Measurements from ENCODE around the gene LINGO3. TPM values are rescaled to one million over a fixed set of nuclear protein-coding genes. Genes with fewer than 3 reads are reported as not detected.

LINGO3 gene
- total RNA-seq, 2 donors from 2014 or later = not detected

DNA sequence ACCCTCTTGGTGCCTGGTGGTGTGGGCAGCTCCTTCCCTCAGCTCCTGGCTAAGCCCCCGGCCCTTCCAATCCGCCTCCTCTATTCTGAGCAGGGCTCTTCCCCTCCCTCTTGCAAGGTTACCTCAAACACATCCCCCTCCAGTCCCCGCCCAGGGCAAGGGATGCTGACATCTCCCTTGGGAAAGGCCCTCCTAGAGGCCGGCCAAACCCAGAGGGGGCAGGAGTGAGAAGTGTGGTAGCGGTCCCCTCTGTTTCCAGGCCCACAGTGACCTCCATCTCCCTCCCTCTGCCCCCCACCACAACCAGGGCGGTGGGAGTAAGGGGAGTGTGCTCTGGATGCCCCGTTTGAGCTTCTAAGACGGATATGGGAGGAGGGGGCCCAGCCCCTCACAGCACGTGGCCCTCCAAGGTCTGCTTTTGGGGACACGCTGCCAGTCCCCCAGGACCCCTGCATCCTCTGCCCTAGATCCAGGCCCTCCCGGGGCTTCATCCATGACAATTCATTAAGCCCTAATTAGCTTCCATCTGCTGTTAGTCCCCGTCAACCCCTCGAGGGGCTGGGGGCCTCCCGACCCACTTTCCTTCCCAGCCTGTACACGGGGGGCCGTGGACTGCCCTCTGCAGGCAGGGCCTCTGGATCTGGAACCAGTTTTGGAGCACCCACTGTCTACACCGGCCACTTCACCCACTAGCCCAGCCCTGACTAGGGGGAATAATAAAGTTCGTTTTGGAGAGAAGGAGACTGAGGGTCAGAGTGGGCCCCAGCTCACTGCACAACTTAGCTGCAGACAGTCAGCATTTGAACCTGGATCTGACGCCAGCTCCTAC, 2.3 kb downstream of the LINGO3 start:
- TF ChIP-seq POLR2A (IDR thresholded peaks at IDR 0.05) = no peak
- TF ChIP-seq, protein P1, sequence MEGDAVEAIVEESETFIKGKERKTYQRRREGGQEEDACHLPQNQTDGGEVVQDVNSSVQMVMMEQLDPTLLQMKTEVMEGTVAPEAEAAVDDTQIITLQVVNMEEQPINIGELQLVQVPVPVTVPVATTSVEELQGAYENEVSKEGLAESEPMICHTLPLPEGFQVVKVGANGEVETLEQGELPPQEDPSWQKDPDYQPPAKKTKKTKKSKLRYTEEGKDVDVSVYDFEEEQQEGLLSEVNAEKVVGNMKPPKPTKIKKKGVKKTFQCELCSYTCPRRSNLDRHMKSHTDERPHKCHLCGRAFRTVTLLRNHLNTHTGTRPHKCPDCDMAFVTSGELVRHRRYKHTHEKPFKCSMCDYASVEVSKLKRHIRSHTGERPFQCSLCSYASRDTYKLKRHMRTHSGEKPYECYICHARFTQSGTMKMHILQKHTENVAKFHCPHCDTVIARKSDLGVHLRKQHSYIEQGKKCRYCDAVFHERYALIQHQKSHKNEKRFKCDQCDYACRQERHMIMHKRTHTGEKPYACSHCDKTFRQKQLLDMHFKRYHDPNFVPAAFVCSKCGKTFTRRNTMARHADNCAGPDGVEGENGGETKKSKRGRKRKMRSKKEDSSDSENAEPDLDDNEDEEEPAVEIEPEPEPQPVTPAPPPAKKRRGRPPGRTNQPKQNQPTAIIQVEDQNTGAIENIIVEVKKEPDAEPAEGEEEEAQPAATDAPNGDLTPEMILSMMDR (IDR thresholded peaks at IDR 0.05) = no peak
- intact Hi-C loops (cut with DNase I) = no loop called here
- no peaks in the 10 kb centered on the region for H3K36me3 ChIP-seq (replicated peaks in 1 of 2; ENCODE audit: insufficient read depth in 1 of 2, low read depth in 2 of 2)
- H3K27me3 ChIP-seq = peaks cover 0 to 11% of the 10 kb centered on the region in 2 donors
- H3K9me3 ChIP-seq = no peaks in the 10 kb centered on the region
- WGBS, 2 donors = 77 to 88% methylated on average over 18 to 19 of the region's 19 CpGs
- DNase-seq (no peak), ATAC-seq (no peak)
- peaks cover 16% of the 10 kb centered on the region for H3K4me1 ChIP-seq
- no peak overlapping the region for H3K4me3 ChIP-seq
- no peak overlapping the region for H3K27ac ChIP-seq

DNA sequence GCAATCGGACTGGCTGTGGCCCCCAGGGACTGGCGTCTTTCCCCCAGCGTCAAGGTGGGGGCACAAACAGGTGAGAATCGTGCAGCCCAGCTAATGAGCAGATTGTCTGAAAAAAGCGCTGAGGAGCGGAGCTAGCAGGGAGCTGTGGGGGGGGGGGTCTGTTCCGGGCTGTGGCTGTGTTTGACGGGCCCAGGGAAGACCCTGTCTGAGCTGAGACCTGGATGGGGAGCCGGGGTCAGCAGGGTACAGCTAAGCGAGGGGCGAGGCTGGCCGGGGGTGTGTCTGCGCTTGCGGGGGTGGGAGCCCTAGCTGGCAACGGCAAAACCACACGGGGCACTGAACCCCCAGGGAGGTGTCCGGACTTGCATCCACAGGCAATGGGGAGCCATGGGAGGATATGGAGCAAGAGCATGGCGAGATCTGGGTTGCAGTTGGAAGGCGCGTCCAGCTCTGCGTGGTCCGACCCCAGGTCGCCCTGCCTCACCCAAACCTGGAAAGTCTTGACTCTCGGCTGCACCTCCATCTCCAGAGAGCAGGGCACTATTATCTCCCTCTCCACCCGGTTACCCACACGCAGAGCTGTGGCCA, 4.6 kb downstream of the LINGO3 start:
- WGBS, 2 donors = 74 to 76% methylated on average over 22 of the region's 26 CpGs
- Histone ChIP-seq H3K36me3 (replicated peaks in 1 of 2; ENCODE audit: insufficient read depth in 1 of 2, low read depth in 2 of 2) (no peaks in the 10 kb centered on the region), H3K9me3 (no peaks in the 10 kb centered on the region), H3K4me3 (no peak overlapping the region), H3K4me1 (peaks cover 11% of the 10 kb centered on the region), H3K27me3 (peaks cover 0 to 9% of the 10 kb centered on the region in 2 donors), H3K27ac (no peak overlapping the region)
- DNase-seq = no peak
- TF ChIP-seq, protein P1 (IDR thresholded peaks at IDR 0.05) = no peak
- TF ChIP-seq POLR2A (IDR thresholded peaks at IDR 0.05) = no peak
- intact Hi-C loops (cut with DNase I) = no loop called here
- no peak for ATAC-seq

DNA sequence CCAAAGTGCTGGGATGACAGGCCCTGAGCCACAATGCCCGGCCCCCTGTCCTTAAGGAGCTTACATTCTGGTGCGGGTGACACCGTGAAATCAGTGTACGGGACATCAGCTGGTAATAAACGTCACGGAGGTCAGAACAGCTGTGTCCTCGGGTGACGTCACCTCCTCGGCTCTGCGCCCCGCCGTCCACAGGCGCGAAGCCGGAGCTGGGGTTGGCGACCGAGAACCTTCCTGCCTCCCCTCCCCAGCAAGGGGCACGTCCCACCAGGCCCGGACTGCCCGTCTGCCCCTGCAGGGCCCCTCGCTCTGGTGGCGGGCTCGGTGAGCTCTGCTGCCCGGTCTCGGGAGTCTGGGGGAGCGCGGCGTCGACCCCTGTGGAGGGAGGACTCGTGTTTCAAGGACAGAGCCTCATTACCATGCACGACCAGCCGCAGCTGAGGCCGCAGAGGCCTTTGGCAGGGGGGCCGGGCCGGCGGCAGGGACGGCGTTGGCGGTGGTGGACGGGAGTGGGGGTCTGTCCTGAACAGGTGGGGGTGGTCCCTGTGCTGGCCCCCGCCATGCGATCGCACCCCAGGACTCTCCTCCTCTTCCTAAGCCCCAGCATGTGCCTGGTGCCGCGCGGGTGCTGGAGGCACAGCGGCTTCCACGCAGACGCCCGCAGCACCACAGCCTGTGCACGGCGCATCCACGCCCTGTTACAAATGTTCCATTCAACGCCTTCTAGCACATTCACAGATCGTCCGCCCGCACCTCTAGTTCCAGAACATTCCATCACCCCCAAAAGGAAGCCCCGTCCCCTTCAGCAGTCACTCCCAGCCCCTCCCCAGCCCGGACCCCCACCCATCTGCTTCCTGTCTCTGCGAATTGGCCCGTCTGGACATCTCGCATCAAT, 5.4 kb downstream of the LINGO3 start:
- Histone ChIP-seq H3K4me1 (peaks cover 9% of the 10 kb centered on the region), H3K27me3 (peaks cover 0 to 5% of the 10 kb centered on the region in 2 donors), H3K36me3 (replicated peaks in 1 of 2; ENCODE audit: insufficient read depth in 1 of 2, low read depth in 2 of 2) (no peaks in the 10 kb centered on the region), H3K4me3 (no peak overlapping the region), H3K27ac (no peak overlapping the region), H3K9me3 (no peaks in the 10 kb centered on the region)
- TF ChIP-seq, protein P1 (IDR thresholded peaks at IDR 0.05) = no peak
- TF ChIP-seq POLR2A (IDR thresholded peaks at IDR 0.05) = no peak
- intact Hi-C loops (cut with DNase I) = no loop called here
- 21 to 22% methylated on average over 19 to 62 of the region's 62 CpGs for WGBS, 2 donors
- ATAC-seq = peak; percentile 51
- DNase-seq = peak; percentile 32 to 63 (median 54)

DNA sequence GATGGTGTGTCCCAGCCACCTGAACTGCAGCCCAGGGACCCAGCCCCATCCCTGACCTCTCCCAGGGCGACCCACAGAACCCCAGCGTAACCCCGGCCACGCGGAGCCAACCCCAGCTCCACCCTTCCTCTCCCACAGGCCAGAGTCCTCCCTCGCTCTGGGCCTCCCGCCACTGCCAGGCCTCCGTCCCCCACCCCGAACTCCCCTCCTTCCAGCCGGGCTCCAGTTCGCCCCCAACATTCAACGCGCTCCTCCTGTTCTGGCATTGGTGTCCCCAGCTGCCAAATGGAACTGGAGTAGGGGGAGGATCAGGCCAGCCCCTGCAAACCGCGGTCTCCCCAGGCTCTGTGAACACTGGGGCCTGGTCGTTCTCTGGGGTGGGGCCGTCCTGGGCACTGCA, 7.4 kb downstream of the LINGO3 start:
- DNase-seq (no peak), ATAC-seq (no peak)
- H3K4me3 ChIP-seq = no peak overlapping the region
- TF ChIP-seq, protein P1 (IDR thresholded peaks at IDR 0.05) = no peak
- TF ChIP-seq POLR2A (IDR thresholded peaks at IDR 0.05) = no peak
- peaks cover 0 to 4% of the 10 kb centered on the region in 2 donors for H3K27me3 ChIP-seq
- WGBS, 2 donors = 77 to 78% methylated on average over 17 of the region's 17 CpGs
- intact Hi-C loops (cut with DNase I) = no loop called here
- no peaks in the 10 kb centered on the region for H3K9me3 ChIP-seq
- no peak overlapping the region for H3K27ac ChIP-seq
- H3K36me3 ChIP-seq (replicated peaks in 1 of 2; ENCODE audit: insufficient read depth in 1 of 2, low read depth in 2 of 2) = no peaks in the 10 kb centered on the region
- peaks cover 9% of the 10 kb centered on the region for H3K4me1 ChIP-seq
